ENCODE results near the gene ZNF23.

The ZNF23 gene

DNA sequence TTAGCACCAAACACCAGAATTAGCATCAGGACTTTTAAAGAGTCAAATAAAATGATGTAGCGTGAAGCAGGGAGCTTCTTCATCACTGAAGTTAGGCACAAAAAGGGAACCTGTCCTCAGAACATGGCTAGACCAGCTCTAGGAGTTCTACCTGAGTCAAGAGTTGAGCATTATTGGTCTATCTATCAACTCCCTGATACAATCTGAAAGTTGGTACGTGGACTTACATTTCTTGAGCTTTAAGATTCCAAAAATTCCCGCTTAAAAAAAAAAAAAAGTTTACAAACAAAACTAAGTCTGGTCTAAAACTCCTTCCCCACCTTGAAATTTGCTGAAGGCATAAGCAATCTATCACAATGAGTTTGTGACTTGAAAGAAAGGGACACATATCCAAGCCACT is 32.5 kb downstream of the ZNF23 start:
- no peaks in the 10 kb centered on the region for H4K20me1 ChIP-seq
- peaks cover 34% of the 10 kb centered on the region for H3K9me3 ChIP-seq
- H3K27ac ChIP-seq, result no peak overlapping the region
- no peak for TF ChIP-seq Cebpa-rat (IDR thresholded peaks at IDR 0.05)
- no peaks in the 10 kb centered on the region for H3K4me1 ChIP-seq
- H3K27me3 ChIP-seq, result peaks cover 29% of the 10 kb centered on the region
- H3K36me3 ChIP-seq, result no peaks in the 10 kb centered on the region
- H3K4me3 ChIP-seq, result no peak overlapping the region
- H3K9ac ChIP-seq, result no peak overlapping the region
- H3K4me2 ChIP-seq, result no peak overlapping the region

DNA sequence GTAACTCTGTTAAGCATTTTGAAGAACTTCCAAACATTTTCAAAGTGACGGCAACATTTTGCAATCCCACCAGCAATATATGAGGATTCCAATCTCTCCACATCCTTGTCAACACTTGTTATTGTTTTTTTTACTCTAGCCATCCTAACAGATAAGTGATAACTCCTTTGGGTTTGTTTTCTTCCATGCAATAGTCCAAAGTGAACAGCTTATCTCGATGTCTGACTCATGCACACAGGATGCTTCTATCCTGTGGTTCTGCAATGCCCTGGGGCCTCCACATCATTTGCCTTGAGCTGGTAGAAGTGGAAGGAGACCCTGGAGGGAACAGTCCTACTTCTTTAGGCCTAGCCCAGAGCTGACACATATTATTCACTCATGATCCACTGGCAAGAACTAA is 33.2 kb downstream of the ZNF23 start:
- Histone ChIP-seq H3K27me3 (peaks cover 36% of the 10 kb centered on the region), H3K27ac (no peak overlapping the region), H3K36me3 (no peaks in the 10 kb centered on the region), H3K4me1 (no peaks in the 10 kb centered on the region), H4K20me1 (no peaks in the 10 kb centered on the region), H3K9me3 (peaks cover 34% of the 10 kb centered on the region), H3K9ac (no peak overlapping the region), H3K4me2 (no peak overlapping the region), H3K4me3 (no peak overlapping the region)
- TF ChIP-seq Cebpa-rat (IDR thresholded peaks at IDR 0.05), result no peak

DNA sequence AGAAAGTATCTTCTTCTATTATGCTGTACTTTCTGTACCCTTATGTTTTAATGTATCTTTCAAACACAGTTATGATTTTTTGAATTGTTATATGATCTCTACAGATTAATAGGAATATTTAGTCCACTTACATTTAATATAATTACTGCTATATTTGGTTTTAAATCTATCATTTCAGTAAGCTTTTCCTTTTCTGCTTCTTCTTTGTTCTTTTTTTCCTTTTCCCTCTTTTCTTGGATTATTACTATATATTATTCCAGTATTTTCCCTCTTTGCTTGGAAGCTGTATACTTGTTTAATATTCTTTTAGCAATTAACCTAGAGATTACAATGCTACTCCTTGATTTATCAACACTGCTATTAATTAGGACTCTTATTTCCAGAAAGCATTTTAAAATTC is 33.7 kb downstream of the ZNF23 start:
- peaks cover 34% of the 10 kb centered on the region for H3K9me3 ChIP-seq
- H4K20me1 ChIP-seq, result no peaks in the 10 kb centered on the region
- no peak overlapping the region for H3K27ac ChIP-seq
- no peaks in the 10 kb centered on the region for H3K4me1 ChIP-seq
- no peak overlapping the region for H3K4me3 ChIP-seq
- H3K4me2 ChIP-seq, result no peak overlapping the region
- H3K27me3 ChIP-seq, result peaks cover 39% of the 10 kb centered on the region
- TF ChIP-seq Cebpa-rat (IDR thresholded peaks at IDR 0.05), result no peak
- no peaks in the 10 kb centered on the region for H3K36me3 ChIP-seq
- H3K9ac ChIP-seq, result no peak overlapping the region

DNA sequence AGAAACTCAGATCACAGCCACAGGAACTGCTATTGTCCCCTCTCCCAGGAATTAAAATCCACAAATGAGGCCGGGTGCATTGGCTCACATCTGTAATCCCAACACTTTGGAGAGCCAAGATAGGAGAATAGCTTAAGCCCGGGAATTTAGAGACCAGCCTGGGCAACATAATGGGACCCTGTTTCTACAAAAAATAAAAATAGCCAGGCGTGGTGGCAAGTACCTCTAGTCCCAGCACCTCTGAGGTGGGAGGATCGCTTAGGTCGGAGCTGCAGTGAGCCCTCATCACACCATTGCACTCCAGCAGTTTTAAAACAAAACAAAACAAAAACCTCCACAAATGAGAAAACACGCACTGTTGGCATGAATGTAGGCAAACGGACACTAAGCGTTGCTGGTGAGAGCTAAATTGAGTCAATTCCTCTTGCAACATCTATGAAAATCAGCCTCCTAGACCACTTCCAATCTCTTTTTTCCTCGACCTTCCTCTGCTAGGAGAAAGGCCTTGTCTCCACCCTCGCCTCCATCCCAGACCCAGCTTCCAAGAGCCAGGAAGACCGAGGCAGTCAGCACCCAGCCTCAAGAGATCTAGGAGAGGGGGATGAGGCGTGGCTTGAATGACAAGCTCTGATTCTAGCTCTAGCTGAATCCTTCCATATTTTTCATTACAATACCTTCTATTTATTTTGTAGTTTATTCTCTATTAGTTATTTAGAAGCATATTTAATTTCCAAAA is 35.0 kb downstream of the ZNF23 start:
- H3K27ac ChIP-seq, result no peak overlapping the region
- H3K27me3 ChIP-seq, result peaks cover 39% of the 10 kb centered on the region
- H3K4me2 ChIP-seq, result no peak overlapping the region
- H3K4me3 ChIP-seq, result no peak overlapping the region
- H3K9ac ChIP-seq, result no peak overlapping the region
- no peaks in the 10 kb centered on the region for H4K20me1 ChIP-seq
- TF ChIP-seq Cebpa-rat (IDR thresholded peaks at IDR 0.05), result no peak
- no peaks in the 10 kb centered on the region for H3K4me1 ChIP-seq
- no peaks in the 10 kb centered on the region for H3K36me3 ChIP-seq
- H3K9me3 ChIP-seq, result peaks cover 34% of the 10 kb centered on the region

DNA sequence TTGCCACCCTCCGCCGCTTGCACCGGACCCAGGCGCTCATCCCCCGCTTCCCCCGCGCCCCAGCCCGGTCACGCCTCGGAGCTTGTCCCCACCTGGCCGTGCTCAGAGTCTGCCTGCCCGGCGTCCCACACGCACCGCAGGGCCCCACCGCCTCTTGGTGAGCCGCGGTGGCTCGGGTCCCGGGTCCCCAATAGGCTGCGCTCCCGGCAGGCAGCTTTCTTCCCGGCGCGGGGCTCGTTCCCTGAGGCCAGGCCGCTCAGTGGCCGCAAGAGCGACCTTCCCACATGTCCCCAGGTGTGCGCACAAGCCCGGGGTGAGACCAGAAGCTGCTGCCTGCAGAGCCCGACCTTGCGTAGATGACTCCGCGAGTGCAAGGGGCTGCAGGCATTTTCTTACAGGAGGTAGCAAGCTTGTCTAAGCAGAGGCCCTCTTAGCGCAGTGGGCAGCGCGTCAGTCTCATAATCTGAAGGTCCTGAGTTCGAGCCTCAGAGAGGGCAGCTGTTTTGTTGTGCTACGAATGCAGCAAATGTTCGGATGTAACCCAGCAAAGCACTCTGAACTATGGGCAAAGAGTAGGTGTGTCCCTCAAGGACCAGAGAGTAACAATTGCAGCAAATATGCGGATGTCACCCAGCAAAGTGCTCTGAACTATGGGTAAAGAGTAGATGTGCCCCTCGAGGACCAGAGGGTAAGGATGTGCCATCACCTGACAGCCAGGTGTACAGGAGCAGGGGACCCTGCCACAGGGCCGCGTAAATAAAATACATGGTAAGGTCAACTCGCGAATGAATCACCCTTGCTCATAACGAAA is 35.8 kb downstream of the ZNF23 start:
- Histone ChIP-seq H3K9me3 (peaks cover 34% of the 10 kb centered on the region), H3K27me3 (peaks cover 39% of the 10 kb centered on the region), H4K20me1 (no peaks in the 10 kb centered on the region), H3K9ac (no peak overlapping the region), H3K4me2 (no peak overlapping the region), H3K27ac (no peak overlapping the region), H3K4me3 (no peak overlapping the region), H3K36me3 (no peaks in the 10 kb centered on the region), H3K4me1 (no peaks in the 10 kb centered on the region)
- no peak for TF ChIP-seq Cebpa-rat (IDR thresholded peaks at IDR 0.05)

DNA sequence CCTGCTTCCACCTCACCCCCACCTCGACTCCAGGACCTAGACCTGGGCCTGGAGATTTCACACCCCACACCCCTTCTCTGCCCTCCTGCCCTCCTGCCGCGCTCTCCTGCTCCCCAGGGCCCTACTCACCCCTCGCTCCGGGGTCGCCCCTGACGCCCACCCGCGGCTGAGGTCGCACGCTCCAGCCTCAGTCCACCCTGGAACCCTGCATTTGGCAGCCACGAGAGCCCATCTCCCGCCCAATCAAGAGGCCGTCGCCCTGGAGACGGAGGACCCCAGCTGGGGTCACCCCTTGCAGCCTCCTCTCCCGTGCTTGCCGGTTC is 36.3 kb downstream of the ZNF23 start:
- no peaks in the 10 kb centered on the region for H3K36me3 ChIP-seq
- H3K9me3 ChIP-seq, result peaks cover 34% of the 10 kb centered on the region
- no peak overlapping the region for H3K4me2 ChIP-seq
- no peak overlapping the region for H3K9ac ChIP-seq
- H3K27me3 ChIP-seq, result peaks cover 39% of the 10 kb centered on the region
- H4K20me1 ChIP-seq, result no peaks in the 10 kb centered on the region
- no peak overlapping the region for H3K27ac ChIP-seq
- H3K4me1 ChIP-seq, result no peaks in the 10 kb centered on the region
- no peak for TF ChIP-seq Cebpa-rat (IDR thresholded peaks at IDR 0.05)
- H3K4me3 ChIP-seq, result no peak overlapping the region

DNA sequence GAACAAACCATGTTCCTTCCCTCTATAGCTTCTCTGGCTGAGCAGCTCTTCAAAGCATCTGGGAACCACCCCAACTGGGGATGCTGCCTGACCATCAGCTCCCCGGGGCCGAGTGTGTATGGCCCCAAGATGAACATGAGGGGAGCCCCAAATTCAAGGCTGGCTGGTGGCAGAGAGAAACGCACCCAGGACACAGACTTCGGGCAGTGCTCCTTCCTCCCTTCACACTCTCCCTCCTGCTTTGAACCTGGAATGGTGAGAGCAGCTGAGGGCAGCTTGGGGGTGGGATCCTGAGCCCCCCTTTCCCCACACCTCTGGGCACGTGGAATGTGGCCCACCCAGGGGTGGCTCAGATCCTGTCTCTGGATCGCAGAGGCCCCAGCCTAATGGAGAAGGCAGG is 37.4 kb downstream of the ZNF23 start:
- Histone ChIP-seq H3K4me1 (no peaks in the 10 kb centered on the region), H3K9me3 (peaks cover 34% of the 10 kb centered on the region), H4K20me1 (no peaks in the 10 kb centered on the region), H3K9ac (no peak overlapping the region), H3K4me3 (no peak overlapping the region), H3K27ac (no peak overlapping the region), H3K27me3 (peaks cover 39% of the 10 kb centered on the region), H3K4me2 (no peak overlapping the region), H3K36me3 (no peaks in the 10 kb centered on the region)
- TF ChIP-seq Cebpa-rat (IDR thresholded peaks at IDR 0.05), result no peak

DNA sequence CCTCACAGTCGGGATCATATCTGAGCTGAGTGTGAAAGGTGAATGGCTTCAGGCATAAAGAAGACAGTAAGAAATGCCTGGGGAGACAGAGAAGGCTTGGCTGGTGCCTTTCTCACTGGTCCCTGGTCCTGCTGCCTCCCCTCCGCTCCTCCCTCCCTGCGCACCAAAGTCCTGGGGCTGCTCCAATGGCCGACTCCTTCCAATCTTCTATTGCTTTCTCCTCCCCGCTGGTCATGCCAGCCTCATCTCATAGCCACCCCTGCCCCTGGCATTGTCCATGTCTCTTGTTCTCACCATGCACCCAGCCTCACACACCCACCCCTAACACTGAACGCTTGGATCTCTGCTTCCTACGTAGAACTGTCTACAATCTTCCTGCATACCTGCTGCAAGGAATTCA is 38.2 kb downstream of the ZNF23 start:
- Histone ChIP-seq H3K4me1 (no peaks in the 10 kb centered on the region), H4K20me1 (no peaks in the 10 kb centered on the region), H3K4me2 (no peak overlapping the region), H3K27me3 (peaks cover 39% of the 10 kb centered on the region), H3K27ac (no peak overlapping the region), H3K9me3 (peaks cover 28% of the 10 kb centered on the region), H3K9ac (no peak overlapping the region), H3K4me3 (no peak overlapping the region), H3K36me3 (no peaks in the 10 kb centered on the region)
- TF ChIP-seq Cebpa-rat (IDR thresholded peaks at IDR 0.05), result no peak

DNA sequence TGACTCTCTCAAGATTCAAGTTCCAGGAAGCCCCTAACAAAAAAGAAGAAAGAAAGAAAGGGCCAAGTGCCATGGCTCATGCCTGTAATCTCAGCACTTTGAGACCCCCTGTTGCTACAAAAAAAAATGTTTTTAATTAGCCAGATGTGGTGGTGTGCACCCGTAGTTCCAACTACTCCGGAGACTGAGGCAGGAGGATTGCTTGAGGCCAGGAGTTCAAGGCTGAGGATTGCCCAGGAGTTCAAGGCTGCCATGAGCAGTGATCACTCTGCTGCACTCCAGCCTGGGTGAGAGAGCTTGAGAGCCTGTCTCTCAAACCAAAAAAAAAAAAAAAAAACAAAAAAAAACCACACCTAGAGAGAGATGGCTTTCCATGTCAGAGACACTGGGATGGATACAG is 39.0 kb downstream of the ZNF23 start:
- peaks cover 39% of the 10 kb centered on the region for H3K27me3 ChIP-seq
- no peak for TF ChIP-seq Cebpa-rat (IDR thresholded peaks at IDR 0.05)
- no peaks in the 10 kb centered on the region for H4K20me1 ChIP-seq
- no peak overlapping the region for H3K9ac ChIP-seq
- H3K4me3 ChIP-seq, result no peak overlapping the region
- no peak overlapping the region for H3K27ac ChIP-seq
- H3K36me3 ChIP-seq, result no peaks in the 10 kb centered on the region
- no peak overlapping the region for H3K4me2 ChIP-seq
- H3K4me1 ChIP-seq, result no peaks in the 10 kb centered on the region
- H3K9me3 ChIP-seq, result peaks cover 24% of the 10 kb centered on the region

DNA sequence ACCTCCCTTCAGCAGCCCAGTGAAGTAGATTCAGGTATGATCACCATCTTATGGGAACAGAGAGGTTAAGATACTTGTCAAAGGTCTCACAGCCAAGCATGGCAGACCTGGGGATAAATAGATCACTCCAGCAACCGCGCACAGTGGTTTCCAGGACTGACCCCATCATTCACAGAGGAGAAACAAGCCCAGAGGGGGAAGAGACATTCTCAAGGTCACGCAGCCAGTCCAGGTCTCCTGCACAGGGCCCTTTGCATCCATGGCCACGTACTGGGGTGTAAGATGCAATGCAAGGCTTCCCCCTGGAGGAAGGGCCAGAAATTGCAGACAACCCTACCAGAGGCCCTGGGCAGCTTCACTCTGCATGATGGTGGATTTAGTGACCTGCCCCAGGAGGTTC is 40.1 kb downstream of the ZNF23 start:
- peaks cover 34% of the 10 kb centered on the region for H3K27me3 ChIP-seq
- H3K4me2 ChIP-seq, result no peak overlapping the region
- peaks cover 14% of the 10 kb centered on the region for H3K9me3 ChIP-seq
- no peak overlapping the region for H3K27ac ChIP-seq
- no peaks in the 10 kb centered on the region for H4K20me1 ChIP-seq
- H3K9ac ChIP-seq, result no peak overlapping the region
- no peaks in the 10 kb centered on the region for H3K36me3 ChIP-seq
- TF ChIP-seq Cebpa-rat (IDR thresholded peaks at IDR 0.05), result no peak
- no peak overlapping the region for H3K4me3 ChIP-seq
- H3K4me1 ChIP-seq, result no peaks in the 10 kb centered on the region
